ENCODE measurements around the gene PRKAG2.

Gene PRKAG2

DNA sequence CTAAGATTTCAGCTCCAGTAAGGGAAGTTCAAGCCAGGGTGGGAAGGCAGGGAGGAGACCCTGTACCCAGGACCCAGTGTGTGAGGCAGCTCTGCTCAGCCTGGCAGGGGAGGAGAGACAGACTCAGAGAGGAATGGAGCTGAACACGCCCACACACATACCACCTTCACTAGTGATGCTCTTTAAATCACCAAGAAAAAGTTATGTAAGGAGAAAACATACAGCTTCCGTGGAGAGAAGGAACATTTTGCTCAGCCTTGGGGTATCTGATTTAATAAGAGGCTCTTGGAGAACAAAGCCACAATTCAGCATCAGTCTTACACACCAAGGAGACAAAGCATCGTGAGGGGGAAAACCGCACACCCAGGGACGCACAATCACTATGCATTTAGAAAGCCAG lies 62.9 kb downstream of the PRKAG2 start:
- TF ChIP-seq ZFX (IDR thresholded peaks at IDR 0.05; ENCODE audit: borderline replicate concordance): no peak
- TF ChIP-seq CTCF (IDR thresholded peaks at IDR 0.05): no peak
- H3K27ac ChIP-seq: no peak overlapping the region

- no peak overlapping the region for H3K27ac ChIP-seq
- no peak for TF ChIP-seq CTCF (IDR thresholded peaks at IDR 0.05)
- TF ChIP-seq ZFX (IDR thresholded peaks at IDR 0.05; ENCODE audit: borderline replicate concordance): no peak
Observed at GRCh38 chr7:151813445-151813844, 63.5 kb downstream of the PRKAG2 start.

DNA sequence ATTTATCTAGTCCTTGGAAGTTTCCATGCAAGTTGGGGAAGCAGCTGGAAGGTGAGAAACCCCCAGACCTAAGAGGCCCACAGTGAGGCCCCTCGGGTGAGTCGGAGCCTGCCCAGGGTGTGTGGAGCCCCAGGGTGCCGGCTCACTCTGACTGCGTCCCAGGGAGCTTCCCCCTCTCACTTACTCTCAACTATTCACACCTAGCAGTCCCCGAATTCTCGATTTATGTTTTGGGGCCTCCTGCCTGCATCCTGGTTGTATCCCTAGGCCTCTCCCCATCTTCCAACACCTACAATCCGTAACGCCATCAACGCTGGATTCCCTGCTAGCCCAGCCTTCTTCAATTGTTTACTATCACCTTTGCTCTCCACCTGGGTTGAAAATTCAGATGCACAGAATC lies 63.9 kb downstream of the PRKAG2 start:
- TF ChIP-seq ZFX (IDR thresholded peaks at IDR 0.05; ENCODE audit: borderline replicate concordance) (no peak), CTCF (IDR thresholded peaks at IDR 0.05) (no peak)
- no peak overlapping the region for H3K27ac ChIP-seq

GRCh38 chr7:151810441-151811232 lies 66.3 kb downstream of the PRKAG2 start:
- no peak overlapping the region for H3K27ac ChIP-seq
- TF ChIP-seq CTCF (IDR thresholded peaks at IDR 0.05): no peak

DNA sequence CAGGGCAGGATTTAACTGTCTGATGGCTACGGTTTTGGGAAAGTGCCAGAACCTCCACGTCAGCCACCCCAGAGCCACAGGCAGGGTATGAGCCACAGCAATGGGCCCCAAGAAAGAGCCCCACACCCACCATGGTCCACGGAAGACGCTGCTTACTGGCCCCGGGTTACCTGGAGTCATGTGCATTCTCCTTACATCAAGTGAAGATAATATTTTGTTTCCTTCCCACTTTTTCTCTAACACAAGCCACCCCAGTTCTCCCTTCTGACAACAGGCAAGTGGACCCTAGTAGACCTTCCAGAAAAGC lies 67.1 kb downstream of the PRKAG2 start:
- TF ChIP-seq ZFX (IDR thresholded peaks at IDR 0.05; ENCODE audit: borderline replicate concordance): no peak
- no peak for TF ChIP-seq CTCF (IDR thresholded peaks at IDR 0.05)
- H3K27ac ChIP-seq: no peak overlapping the region

GRCh38 chr7:151809146-151809863 lies 67.6 kb downstream of the PRKAG2 start:
- TF ChIP-seq ZFX (IDR thresholded peaks at IDR 0.05; ENCODE audit: borderline replicate concordance) (no peak), CTCF (IDR thresholded peaks at IDR 0.05) (no peak)
- H3K27ac ChIP-seq: no peak overlapping the region

- TF ChIP-seq ZFX (IDR thresholded peaks at IDR 0.05; ENCODE audit: borderline replicate concordance) (no peak), CTCF (IDR thresholded peaks at IDR 0.05) (no peak)
- H3K27ac ChIP-seq: no peak overlapping the region
Observed at GRCh38 chr7:151808400-151809145, 68.3 kb downstream of the PRKAG2 start.
